Muscle of leg (tissue), 11 donors: ENCODE results near the gene C2CD2. TPM values are rescaled to one million over a fixed set of nuclear protein-coding genes. Genes with fewer than 3 reads are reported as not detected.

Experiments
- DNase-seq: peaks from one replicate; pipeline ENCODE4 v3.0.0; 2013
- H3K27ac ChIP-seq: one replicate; pipeline ENCODE4 v1.5.1; 2013; ENCODE audit warnings: mild to moderate bottlenecking, low read length, control low read depth
- H3K27me3 ChIP-seq: one replicate; pipeline ENCODE4 v1.6.1; 2013; ENCODE audit warnings: low read length; ENCODE audit not compliant: control insufficient read depth, insufficient read depth
- H3K36me3 ChIP-seq: one replicate; pipeline ENCODE4 v1.6.1; 2013; ENCODE audit warnings: low read length; ENCODE audit not compliant: control insufficient read depth, insufficient read depth
- H3K4me1 ChIP-seq: one replicate; pipeline ENCODE4 v1.6.1; 2013; ENCODE audit warnings: low read length; ENCODE audit not compliant: control insufficient read depth, insufficient read depth
- H3K4me3 ChIP-seq: one replicate; pipeline ENCODE4 v1.5.1; 2013; ENCODE audit warnings: low read length, control low read depth
- H3K9me3 ChIP-seq: replicated peaks from 2 replicates; pipeline ENCODE4 v1.6.1; 2013; ENCODE audit warnings: low read depth, low read length; ENCODE audit not compliant: control insufficient read depth
- WGBS: methylation state at CpG from one replicate; pipeline ENCODE4 v1.1.5; 2013; ENCODE audit warnings: missing lambda C conversion rate; ENCODE audit not compliant: insufficient coverage; 5-methylcytosine and 5-hydroxymethylcytosine counted together
- polyA plus RNA-seq, 8 donors: library from polyadenylated mRNA; unstranded; fragments of 120-200 nt; gene quantifications; one replicate each; pipeline versions ENCODE4 v1.2.1 to v1.2.3, GENCODE V29; 2013; ENCODE audit warnings: inconsistent platforms in 1 of 8, low replicate concordance in 1 of 8; ENCODE audit not compliant: insufficient read length in 8 of 8, insufficient read depth in 1 of 8
- total RNA-seq: library from RNA; stranded (reverse); fragments of 120-200 nt; gene quantifications from one replicate; pipeline ENCODE4 v1.2.4, GENCODE V29; 2013

Gene C2CD2
- total and polyA plus RNA-seq, 9 donors: 7.2 to 11.2 (median 8.9) TPM

DNA sequence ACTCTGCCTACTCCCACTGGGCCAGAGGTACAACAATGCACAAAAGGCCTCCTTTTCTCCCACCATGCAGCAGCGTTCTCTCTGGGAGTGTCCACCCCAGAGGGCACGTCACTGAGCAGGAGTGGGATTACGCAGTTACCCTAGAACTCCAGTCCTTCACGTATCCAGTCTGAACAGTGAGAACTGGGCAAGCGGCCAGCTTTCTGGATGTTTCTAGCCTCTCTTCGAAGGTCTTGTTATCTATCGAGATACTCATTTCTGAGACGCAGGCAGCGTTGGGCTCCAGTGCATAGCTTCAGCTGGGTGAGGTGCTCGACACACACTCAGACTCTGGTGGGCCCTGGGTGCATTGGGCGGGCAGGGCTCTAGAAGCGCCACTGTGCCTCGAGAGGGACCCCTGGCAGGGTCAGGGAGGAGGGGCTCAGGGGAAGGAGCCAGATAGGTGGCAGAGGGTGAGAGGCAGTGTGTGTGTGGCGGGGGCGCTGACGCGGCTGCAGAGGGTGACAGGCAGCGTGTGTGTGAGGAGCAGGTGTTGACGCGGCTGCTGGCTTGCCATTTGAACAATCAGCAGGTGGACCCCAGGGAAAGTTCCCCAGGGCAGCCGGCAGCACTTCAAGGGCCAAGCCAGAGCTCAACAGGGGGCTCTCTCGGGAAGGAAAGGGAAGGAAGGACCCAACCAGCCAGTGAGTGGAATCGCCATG lies 102.6 kb downstream of the C2CD2 start:
- DNase-seq: no peak
- WGBS: 84% methylated on average over 15 of the region's 23 CpGs

GRCh38 chr21:41850085-41850484 lies 103.7 kb downstream of the C2CD2 start:
- Histone ChIP-seq H3K36me3 (peaks cover 30% of the 10 kb centered on the region), H3K9me3 (no peaks in the 10 kb centered on the region), H3K4me3 (no peak overlapping the region), H3K4me1 (peaks cover 3% of the 10 kb centered on the region), H3K27ac (no peak overlapping the region), H3K27me3 (no peaks in the 10 kb centered on the region)
- WGBS: 96% methylated on average over 5 of the region's 9 CpGs
- no peak for DNase-seq

More for the DNA sequence above, 102.6 kb downstream of the C2CD2 start:
- peaks cover 33% of the 10 kb centered on the region for H3K36me3 ChIP-seq
- H3K9me3 ChIP-seq: no peaks in the 10 kb centered on the region
- peaks cover 3% of the 10 kb centered on the region for H3K4me1 ChIP-seq
- H3K27ac ChIP-seq: no peak overlapping the region
- no peak overlapping the region for H3K4me3 ChIP-seq
- H3K27me3 ChIP-seq: no peaks in the 10 kb centered on the region

DNA sequence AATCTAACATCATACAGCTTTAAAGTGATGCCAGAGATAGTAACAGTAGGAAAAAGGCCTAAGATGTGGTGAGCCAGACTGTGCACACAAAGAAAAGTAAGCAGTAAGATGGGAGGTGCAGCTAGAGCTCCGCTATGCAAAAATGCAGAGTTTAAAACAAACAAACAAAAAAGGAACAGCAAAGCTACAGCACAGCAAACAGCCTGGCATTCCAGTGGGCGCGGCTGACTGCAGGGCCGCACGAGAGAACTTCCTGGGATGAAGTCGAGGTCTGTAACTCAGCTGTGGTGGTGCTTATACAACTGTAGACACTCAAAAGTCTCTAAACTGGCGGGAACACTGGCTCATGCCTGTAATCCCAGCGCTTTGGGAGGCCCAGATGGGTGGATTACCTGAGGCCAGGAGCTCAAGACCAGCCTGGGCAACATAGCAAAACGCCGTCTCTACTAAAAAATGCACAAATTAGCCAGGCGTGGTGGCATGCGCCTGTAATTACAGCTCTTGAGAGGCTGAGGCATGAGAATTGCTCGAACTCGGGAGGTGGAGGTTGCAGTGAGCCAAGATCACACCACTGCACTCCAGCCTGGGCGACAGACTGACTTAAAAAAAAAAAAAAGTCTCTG lies 104.7 kb downstream of the C2CD2 start:
- no peak overlapping the region for H3K27ac ChIP-seq
- WGBS: 87% methylated on average over 13 of the region's 15 CpGs
- H3K9me3 ChIP-seq: no peaks in the 10 kb centered on the region
- H3K4me3 ChIP-seq: no peak overlapping the region
- peaks cover 20% of the 10 kb centered on the region for H3K36me3 ChIP-seq
- peaks cover 4% of the 10 kb centered on the region for H3K4me1 ChIP-seq
- no peak for DNase-seq
- H3K27me3 ChIP-seq: no peaks in the 10 kb centered on the region

DNA sequence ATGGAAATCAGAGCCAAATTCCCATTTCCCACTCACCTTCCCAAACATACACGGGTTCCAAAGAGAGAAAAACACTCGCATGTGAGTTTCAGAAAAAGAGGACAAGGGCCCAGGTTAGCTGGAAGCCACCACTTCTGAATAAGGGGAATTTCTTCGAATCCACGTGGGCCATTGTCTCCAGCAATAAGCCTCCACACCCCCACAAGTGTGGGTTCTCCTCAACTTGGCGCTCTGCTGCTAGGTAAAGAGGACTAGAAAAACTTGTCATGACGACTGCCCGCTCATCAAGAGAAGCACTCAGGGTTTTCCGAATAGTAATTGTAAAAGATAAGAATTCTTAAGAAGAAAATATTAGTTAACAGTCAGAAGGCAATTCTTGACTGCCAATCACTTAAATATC lies 105.3 kb downstream of the C2CD2 start:
- Histone ChIP-seq H3K9me3 (no peaks in the 10 kb centered on the region), H3K4me3 (no peak overlapping the region), H3K4me1 (peaks cover 5% of the 10 kb centered on the region), H3K36me3 (peaks cover 16% of the 10 kb centered on the region), H3K27me3 (no peaks in the 10 kb centered on the region), H3K27ac (no peak overlapping the region)
- 90% methylated on average over 2 of the region's 8 CpGs for WGBS
- DNase-seq: no peak

DNA sequence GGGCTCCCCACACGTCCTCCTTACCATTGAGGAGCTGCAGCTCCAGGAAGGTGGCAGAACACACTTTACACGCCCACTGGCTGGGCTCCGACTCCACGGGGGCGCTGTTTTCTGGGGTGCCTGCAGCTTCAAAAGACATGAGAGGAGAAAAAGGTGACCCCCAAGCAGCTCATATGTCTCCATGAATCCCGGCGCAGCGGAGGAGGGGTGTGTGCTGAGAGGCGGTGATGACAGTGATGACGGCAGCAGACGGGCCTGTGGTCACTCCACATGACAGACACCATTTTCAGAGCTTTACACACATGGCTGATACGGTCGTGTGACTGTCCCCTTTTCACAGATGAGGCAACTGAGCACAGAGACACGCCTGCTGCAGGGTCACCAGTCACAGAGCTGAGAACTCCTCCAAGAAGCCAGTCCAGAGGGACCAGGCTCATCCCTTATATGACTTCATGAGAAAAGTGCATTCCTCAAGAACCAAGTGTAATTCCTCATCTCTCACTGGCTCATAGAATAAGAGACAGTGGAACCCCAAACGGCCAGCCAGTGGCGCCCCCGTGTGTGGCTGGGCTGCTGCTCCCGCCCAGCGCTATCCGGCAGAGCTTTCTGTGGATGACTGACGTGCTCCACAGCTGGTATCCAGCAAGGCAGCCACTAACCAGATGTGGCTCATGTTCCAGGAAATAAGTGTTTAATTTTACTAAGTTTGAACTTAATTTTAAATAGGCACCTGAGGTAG lies 106.6 kb downstream of the C2CD2 start:
- H3K27me3 ChIP-seq: no peaks in the 10 kb centered on the region
- WGBS: 44% methylated on average over 14 of the region's 21 CpGs
- H3K9me3 ChIP-seq: no peaks in the 10 kb centered on the region
- H3K27ac ChIP-seq: no peak overlapping the region
- peaks cover 15% of the 10 kb centered on the region for H3K36me3 ChIP-seq
- DNase-seq: peak; percentile 27
- H3K4me1 ChIP-seq: peaks cover 4% of the 10 kb centered on the region
- H3K4me3 ChIP-seq: no peak overlapping the region

DNA sequence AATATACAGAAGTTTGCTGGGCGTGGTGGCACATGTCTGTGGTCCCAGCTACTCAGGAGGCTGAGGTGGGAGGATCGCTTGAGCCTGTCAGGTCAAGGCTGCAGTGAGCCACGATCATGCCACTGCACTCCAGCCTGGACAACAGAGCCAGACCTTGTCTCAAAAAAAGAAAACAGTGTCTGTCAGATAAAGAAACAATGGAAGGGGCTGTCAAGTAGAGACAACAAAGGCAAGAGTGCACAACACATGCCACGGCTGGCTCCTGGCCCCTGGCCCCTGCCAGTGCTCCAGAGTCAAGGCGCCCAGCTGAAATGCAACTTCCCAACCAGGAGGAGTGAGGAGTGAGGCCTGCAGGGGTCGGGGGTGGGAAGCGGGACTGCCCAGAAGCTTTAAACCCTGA lies 107.3 kb downstream of the C2CD2 start:
- DNase-seq: no peak
- no peak overlapping the region for H3K4me3 ChIP-seq
- H3K9me3 ChIP-seq: no peaks in the 10 kb centered on the region
- peaks cover 13% of the 10 kb centered on the region for H3K36me3 ChIP-seq
- 87% methylated on average over 5 of the region's 7 CpGs for WGBS
- no peaks in the 10 kb centered on the region for H3K27me3 ChIP-seq
- no peak overlapping the region for H3K27ac ChIP-seq
- peaks cover 2% of the 10 kb centered on the region for H3K4me1 ChIP-seq

DNA sequence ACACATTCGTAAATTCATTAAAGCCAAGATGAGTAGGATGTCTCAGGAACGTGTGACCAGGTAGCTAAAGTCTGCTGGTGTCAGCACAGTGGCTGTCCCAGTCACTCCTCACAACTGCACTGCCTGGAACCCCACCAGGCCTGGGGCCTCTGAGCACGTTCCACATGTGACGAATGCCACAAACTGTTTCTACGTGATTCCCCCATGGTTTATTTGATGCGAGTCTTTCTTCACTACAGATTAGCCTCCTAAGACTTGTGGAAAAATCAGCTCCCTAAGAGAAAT lies 107.8 kb downstream of the C2CD2 start:
- Histone ChIP-seq H3K36me3 (peaks cover 13% of the 10 kb centered on the region), H3K27me3 (no peaks in the 10 kb centered on the region), H3K4me3 (no peak overlapping the region), H3K4me1 (peaks cover 2% of the 10 kb centered on the region), H3K9me3 (peaks cover 2% of the 10 kb centered on the region), H3K27ac (no peak overlapping the region)
- DNase-seq: no peak
- WGBS: 53% methylated on average over 2 of the region's 6 CpGs

- H3K4me3 ChIP-seq: no peak overlapping the region
- DNase-seq: no peak
- no peaks in the 10 kb centered on the region for H3K27me3 ChIP-seq
- peaks cover 13% of the 10 kb centered on the region for H3K36me3 ChIP-seq
- H3K27ac ChIP-seq: no peak overlapping the region
- 78% methylated on average over 12 of the region's 21 CpGs for WGBS
- peaks cover 2% of the 10 kb centered on the region for H3K4me1 ChIP-seq
- H3K9me3 ChIP-seq: peaks cover 3% of the 10 kb centered on the region
These were observed 108.3 kb downstream of the C2CD2 start for GRCh38 chr21:41845310-41846032.

DNA sequence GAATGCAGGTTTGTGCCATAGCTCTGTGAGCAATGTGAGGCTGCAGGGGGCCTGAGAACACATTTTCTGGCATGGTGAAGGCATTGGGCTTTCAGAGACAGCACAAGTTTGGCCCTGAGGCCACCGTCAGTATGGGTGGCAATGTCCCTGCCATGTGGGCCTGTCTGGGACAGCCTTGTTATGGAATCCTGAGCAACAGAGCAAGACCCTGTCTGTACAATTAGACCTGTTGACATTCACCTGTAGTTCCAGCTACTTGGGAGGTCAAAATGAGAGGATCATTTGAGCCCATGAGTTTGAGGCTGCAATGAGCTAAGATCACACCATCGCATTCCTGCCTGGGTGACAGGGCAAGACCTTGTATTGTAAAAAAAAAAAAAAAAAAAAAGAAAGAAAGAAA lies 110.2 kb downstream of the C2CD2 start:
- H3K4me3 ChIP-seq: no peak overlapping the region
- H3K27me3 ChIP-seq: no peaks in the 10 kb centered on the region
- peaks cover 5% of the 10 kb centered on the region for H3K9me3 ChIP-seq
- H3K27ac ChIP-seq: no peak overlapping the region
- WGBS: 89% methylated on average over 1 of the region's 2 CpGs
- H3K4me1 ChIP-seq: peaks cover 2% of the 10 kb centered on the region
- H3K36me3 ChIP-seq: peaks cover 13% of the 10 kb centered on the region
- DNase-seq: no peak

GRCh38 chr21:41840880-41841279 lies 112.9 kb downstream of the C2CD2 start:
- Histone ChIP-seq H3K9me3 (peaks cover 5% of the 10 kb centered on the region), H3K27ac (no peak overlapping the region), H3K27me3 (no peaks in the 10 kb centered on the region), H3K4me1 (peaks cover 2% of the 10 kb centered on the region), H3K4me3 (no peak overlapping the region), H3K36me3 (peaks cover 21% of the 10 kb centered on the region)
- no CpG with 5 or more reads among the region's 1 CpG for WGBS
- no peak for DNase-seq
